ENCODE data around the gene UCN2.

DNA sequence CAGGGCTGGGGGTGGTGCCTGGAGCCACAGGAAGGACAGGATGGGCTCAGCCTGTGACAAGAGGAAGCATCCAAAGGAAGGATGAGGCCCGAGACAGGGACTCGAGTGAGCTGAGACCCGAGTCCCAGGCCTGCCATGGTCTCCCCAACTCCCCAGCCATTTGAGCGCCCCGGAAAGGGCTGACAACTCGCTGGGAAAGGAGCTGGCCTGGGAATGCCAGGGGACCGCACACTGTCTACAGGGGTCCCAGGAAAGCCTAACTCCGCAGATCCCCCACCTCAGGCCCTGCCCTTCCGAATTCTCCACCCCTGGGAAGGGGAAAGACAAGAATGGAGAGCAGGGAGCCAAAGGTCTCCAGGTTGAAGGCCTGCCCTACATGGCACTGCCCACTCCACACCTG, 38.6 kb downstream of the UCN2 start:
- TF ChIP-seq POLR2A (IDR thresholded peaks at IDR 0.05; ENCODE audit: low read depth, low read length) (no peak), POLR2AphosphoS5 (IDR thresholded peaks at IDR 0.05; ENCODE audit: low read depth, low read length) (no peak), TAF1 (IDR thresholded peaks at IDR 0.05; ENCODE audit: borderline replicate concordance, low read depth, low read length) (no peak)
